Keratinocyte (primary cell): ENCODE data around the gene CHSY3. TPM values are rescaled to one million over a fixed set of nuclear protein-coding genes. Genes with fewer than 3 reads are reported as not detected.

Experiments
- DNase-seq: peaks from one replicate; pipeline ENCODE4 v3.0.0-alpha.2; 2011; ENCODE audit warnings: low read depth, missing footprints, low spot score
- FAIRE-seq: peaks from 2 replicates; lab custom pipeline; 2011; peaks lifted over from hg19 to GRCh38; lab: Jason Lieb, UNC
- H2AFZ ChIP-seq: 2 replicates; pipeline ENCODE4 v1.6.0; 2012; ENCODE audit warnings: low read length, control low read depth, inconsistent platforms; ENCODE audit not compliant: control insufficient read depth
- H3K27ac ChIP-seq: 2 replicates; pipeline ENCODE4 v1.5.1; 2011; ENCODE audit warnings: low read length; ENCODE audit not compliant: control insufficient read depth, insufficient read depth
- H3K27me3 ChIP-seq: 3 replicates; pipeline ENCODE4 v1.6.0; 2011; ENCODE audit warnings: low read length; ENCODE audit not compliant: control insufficient read depth, insufficient read depth; ENCODE audit errors: extremely low read depth
- H3K36me3 ChIP-seq, 2 experiments: 2 replicates in 1 of 2; 3 replicates in 1 of 2; pipeline ENCODE4 v1.5.1; 2011; ENCODE audit warnings: low read length in 2 of 2, mild to moderate bottlenecking in 1 of 2; ENCODE audit not compliant: control insufficient read depth in 2 of 2, insufficient read depth in 2 of 2; ENCODE audit errors: extremely low read depth in 1 of 2
- H3K4me1 ChIP-seq: 3 replicates; pipeline ENCODE4 v1.5.1; 2011; ENCODE audit warnings: low read length; ENCODE audit not compliant: control insufficient read depth, insufficient read depth; ENCODE audit errors: extremely low read depth
- H3K4me2 ChIP-seq: 3 replicates; pipeline ENCODE4 v1.6.0; 2011; ENCODE audit warnings: low read depth, low read length; ENCODE audit not compliant: control insufficient read depth, insufficient read depth; ENCODE audit errors: extremely low read depth
- H3K4me3 ChIP-seq, 3 experiments: fragments of 200-600 bp in 1 of 3; sonication (generic) in 1 of 3; 2 replicates in 2 of 3; 3 replicates in 1 of 3; pipeline ENCODE4 v1.5.1; 2011 to 2016; ENCODE audit warnings: low read length in 3 of 3, mild to moderate bottlenecking in 3 of 3, control low read depth in 2 of 3, inconsistent platforms in 1 of 3, low read depth in 1 of 3, mixed read lengths in 1 of 3, mixed run types in 1 of 3, moderate library complexity in 1 of 3; ENCODE audit not compliant: control insufficient read depth in 2 of 3, insufficient read depth in 2 of 3; ENCODE audit errors: extremely low read depth in 1 of 3
- H3K79me2 ChIP-seq: 2 replicates; pipeline ENCODE4 v1.6.0; 2012; ENCODE audit warnings: low read length; ENCODE audit not compliant: control insufficient read depth, insufficient read depth
- H3K9ac ChIP-seq: 3 replicates; pipeline ENCODE4 v1.6.0; 2011; ENCODE audit warnings: low read length; ENCODE audit not compliant: control insufficient read depth, insufficient read depth; ENCODE audit errors: extremely low read depth
- H3K9me1 ChIP-seq: 3 replicates; pipeline ENCODE4 v1.6.0; 2011; ENCODE audit warnings: low read length; ENCODE audit not compliant: control insufficient read depth, insufficient read depth; ENCODE audit errors: extremely low read depth
- H3K9me3 ChIP-seq: 2 replicates; pipeline ENCODE4 v1.5.1; 2012; ENCODE audit warnings: low read depth, low read length; ENCODE audit not compliant: control insufficient read depth
- H4K20me1 ChIP-seq: 3 replicates; pipeline ENCODE4 v1.6.0; 2011; ENCODE audit warnings: low read length; ENCODE audit not compliant: control insufficient read depth, insufficient read depth; ENCODE audit errors: extremely low read depth
- CTCF ChIP-seq, 3 experiments: IDR thresholded peaks in 1 of 3; conservative IDR thresholded peaks in 1 of 3; optimal IDR thresholded peaks in 1 of 3; 2 replicates in 2 of 3; 3 replicates in 1 of 3; pipeline versions ENCODE3 to v1.5.1; 2011; ENCODE audit warnings: low read length in 3 of 3, mild to moderate bottlenecking in 3 of 3, moderate library complexity in 2 of 3, control low read depth in 1 of 3, inconsistent platforms in 1 of 3; ENCODE audit not compliant: insufficient read depth in 2 of 3; ENCODE audit errors: extremely low read depth in 1 of 3
- EZH2 ChIP-seq: IDR thresholded peaks from one replicate; pipeline ENCODE4 v1.6.1; 2012; ENCODE audit warnings: inconsistent platforms, mild to moderate bottlenecking, low read length, moderate library complexity
- dilution Hi-C: fragments of 300-500 bp; cut with MboI; formaldehyde crosslinking; loops from one replicate; pipeline ENCODE4 v1.7.0; 2020; ENCODE audit warnings: low sequenced_read_pairs; ENCODE audit not compliant: extremely low pct_ligation_motif_present
- polyA plus RNA-seq, 5 experiments: library from polyadenylated mRNA; depleted of rRNA in 3 of 5; stranded (reverse) in 3 of 5; stranded (forward) in 1 of 5; unstranded in 1 of 5; fragments of >200 nt; gene quantifications; 1 replicate in 1 of 5; 2 replicates in 3 of 5; 3 replicates in 1 of 5; pipeline versions ENCODE4 v1.2.1 to v1.2.3, GENCODE V29; 2011 to 2012; ENCODE audit warnings: missing spikeins in 2 of 5, low read depth in 1 of 5, low replicate concordance in 1 of 5

Gene CHSY3
- polyA plus RNA-seq, 1 donor (not counting 4 experiments of a cell fraction or from before 2014, with no cell fraction given) = 0.47 TPM

GRCh38 chr5:130050585-130050984, 146.3 kb downstream of the CHSY3 start:
- Histone ChIP-seq H3K36me3 (no peaks in the 10 kb centered on the region), H3K4me1 (no peaks in the 10 kb centered on the region), H2AFZ (no peak overlapping the region), H3K4me3 (no peak overlapping the region), H3K79me2 (no peaks in the 10 kb centered on the region), H3K9ac (no peak overlapping the region), H3K27ac (no peak overlapping the region), H3K4me2 (no peak overlapping the region), H3K27me3 (no peaks in the 10 kb centered on the region), H3K9me1 (no peaks in the 10 kb centered on the region), H3K9me3 (no peaks in the 10 kb centered on the region), H4K20me1 (no peaks in the 10 kb centered on the region)
- TF ChIP-seq CTCF (optimal IDR thresholded peaks at IDR 0.05 in 1 of 3, IDR thresholded peaks at IDR 0.05 in 1 of 3, conservative IDR thresholded peaks at IDR 0.05 in 1 of 3; ENCODE audit: extremely low read depth in 1 of 3, insufficient read depth in 2 of 3, low read length in 3 of 3) = no peak
- no peak for TF ChIP-seq EZH2
- DNase-seq (no peak), FAIRE-seq (no peak)
- dilution Hi-C loops = no loop called here

GRCh38 chr5:130052752-130053151, 148.5 kb downstream of the CHSY3 start:
- Histone ChIP-seq H3K9ac (no peak overlapping the region), H3K27ac (no peak overlapping the region), H3K9me3 (no peaks in the 10 kb centered on the region), H4K20me1 (no peaks in the 10 kb centered on the region), H3K36me3 (no peaks in the 10 kb centered on the region), H3K4me1 (no peaks in the 10 kb centered on the region), H3K79me2 (no peaks in the 10 kb centered on the region), H3K4me2 (no peak overlapping the region), H3K9me1 (no peaks in the 10 kb centered on the region), H3K4me3 (no peak overlapping the region), H2AFZ (no peak overlapping the region), H3K27me3 (no peaks in the 10 kb centered on the region)
- TF ChIP-seq CTCF (optimal IDR thresholded peaks at IDR 0.05 in 1 of 3, IDR thresholded peaks at IDR 0.05 in 1 of 3, conservative IDR thresholded peaks at IDR 0.05 in 1 of 3; ENCODE audit: extremely low read depth in 1 of 3, insufficient read depth in 2 of 3, low read length in 3 of 3) (no peak), EZH2 (no peak)
- DNase-seq = no peak
- FAIRE-seq = no peak
- dilution Hi-C loops = no loop called here
